Left ventricle myocardium inferior (tissue), 1 donor: ENCODE results near the gene TNNI3. TPM values are rescaled to one million over a fixed set of nuclear protein-coding genes. Genes with fewer than 3 reads are reported as not detected.

ENCODE experiments used
- DNase-seq: peaks from one replicate; pipeline ENCODE4 v3.0.0-alpha.2; 2020
- H3K27ac ChIP-seq: fragments of 200-600 bp; replicated peaks from 2 replicates; pipeline ENCODE4 v1.8.0; 2021
- H3K27me3 ChIP-seq: fragments of 200-600 bp; 2 replicates; pipeline ENCODE4 v1.8.0; 2021; ENCODE audit warnings: low read depth
- H3K36me3 ChIP-seq: fragments of 200-600 bp; 2 replicates; pipeline ENCODE4 v1.8.0; 2021
- H3K4me1 ChIP-seq: fragments of 200-600 bp; 2 replicates; pipeline ENCODE4 v1.8.0; 2021
- H3K4me3 ChIP-seq: fragments of 200-600 bp; 2 replicates; pipeline ENCODE4 v1.8.0; 2021; ENCODE audit warnings: mild to moderate bottlenecking, moderate library complexity
- H3K9me3 ChIP-seq: fragments of 200-600 bp; replicated peaks from 2 replicates; pipeline ENCODE4 v1.8.0; 2021
- CTCF ChIP-seq: fragments of 200-600 bp; IDR thresholded peaks from 2 replicates; pipeline ENCODE4 v1.8.0; 2021; ENCODE audit warnings: antibody characterized with exemption, mild to moderate bottlenecking, borderline replicate concordance
- intact Hi-C: fragments of 100-400 bp; cut with micrococcal nuclease; formaldehyde crosslinking; loops from one replicate; pipeline ENCODE4 v1.11.0; 2022
- total RNA-seq: library from RNA; stranded (reverse); fragmentation: NEBNext Ultra II Directional; extraction: Animal tissue kit (Norgen Biotek cat#: 25700); gene quantifications from one replicate; pipeline ENCODE4 v1.2.1, GENCODE V29; 2021
- donor health status: DM: no; HTN: yes; CAD: no; lungs with severe emphysema.

The TNNI3 gene
- total RNA-seq, 1 donor from 2014 or later, result 7,701 TPM

- peak overlapping the region; percentile 95 for H3K27ac ChIP-seq
- intact Hi-C loops, result no loop called here
- peaks cover 48% of the 10 kb centered on the region for H3K4me1 ChIP-seq
Observed at GRCh38 chr19:55118401-55118991, 39.0 kb downstream of the TNNI3 start.

GRCh38 chr19:55117663-55118391, 39.7 kb downstream of the TNNI3 start:
- Histone ChIP-seq H3K27me3 (no peaks in the 10 kb centered on the region), H3K36me3 (no peaks in the 10 kb centered on the region), H3K4me1 (peaks cover 55% of the 10 kb centered on the region), H3K4me3 (peak overlapping the region; percentile 98), H3K9me3 (no peaks in the 10 kb centered on the region), H3K27ac (peak overlapping the region; percentile 95)
- no peak for TF ChIP-seq CTCF
- DNase-seq, result peak; percentile 99
- intact Hi-C loops, result no loop called here

More at GRCh38 chr19:55118401-55118991, 39.0 kb downstream of the TNNI3 start:
- Histone ChIP-seq H3K9me3 (no peaks in the 10 kb centered on the region), H3K27me3 (no peaks in the 10 kb centered on the region), H3K36me3 (no peaks in the 10 kb centered on the region), H3K4me3 (peak overlapping the region; percentile 98)
- no peak for TF ChIP-seq CTCF
- DNase-seq, result peak; percentile 65

- no peak for TF ChIP-seq CTCF
- H3K4me1 ChIP-seq, result peaks cover 62% of the 10 kb centered on the region
Observed at GRCh38 chr19:55116859-55117662, 40.5 kb downstream of the TNNI3 start, which contains the start of gene PPP1R12C. TSS of gene PPP1R12C (minus strand) at chr19:55117637. CDS start at chr19:55117543, 94 bp downstream.

GRCh38 chr19:55116232-55116858, 41.2 kb downstream of the TNNI3 start:
- H3K9me3 ChIP-seq, result no peaks in the 10 kb centered on the region
- peaks cover 9% of the 10 kb centered on the region for H3K36me3 ChIP-seq
- peak overlapping the region; percentile 95 for H3K27ac ChIP-seq
- H3K4me1 ChIP-seq, result peaks cover 69% of the 10 kb centered on the region
- intact Hi-C loops, result no loop called here
- H3K27me3 ChIP-seq, result no peaks in the 10 kb centered on the region
- peak; percentile 74 for DNase-seq
- peak overlapping the region; percentile 98 for H3K4me3 ChIP-seq
- no peak for TF ChIP-seq CTCF

More at GRCh38 chr19:55116859-55117662, 40.5 kb downstream of the TNNI3 start, which contains the start of gene PPP1R12C:
- Histone ChIP-seq H3K9me3 (no peaks in the 10 kb centered on the region), H3K27me3 (no peaks in the 10 kb centered on the region), H3K27ac (peak within 1 kb of the TSS; percentile 95), H3K36me3 (peaks cover 6% of the 10 kb centered on the region), H3K4me3 (peak within 1 kb of the TSS; percentile 98)
- intact Hi-C loops, result no loop called here
- no peak for DNase-seq
